SU-DHL-6 (cell line): ENCODE results near the gene SIRT5.

Experiments
- H2AFZ ChIP-seq: fragments of 200-600 bp; sonication (generic); 2 replicates; pipeline ENCODE4 v1.6.1; 2014; ENCODE audit warnings: low read depth, mild to moderate bottlenecking, moderate library complexity, mixed read lengths, antibody characterized with exemption, low read length; ENCODE audit not compliant: severe bottlenecking
- H3F3A ChIP-seq: fragments of 200-600 bp; shearing (Covaris generic); 2 replicates; pipeline ENCODE4 v1.6.0; 2016; ENCODE audit warnings: antibody characterized with exemption, mild to moderate bottlenecking; ENCODE audit not compliant: insufficient read depth
- H3K27ac ChIP-seq: fragments of 200-600 bp; sonication (generic); 2 replicates; pipeline ENCODE4 v1.5.1; 2016; ENCODE audit warnings: low read depth, mild to moderate bottlenecking, low read length, moderate library complexity, mixed read lengths
- H3K27me3 ChIP-seq: fragments of 200-600 bp; sonication (generic), shearing (Covaris generic); 2 replicates; pipeline ENCODE4 v1.6.0; 2014; ENCODE audit warnings: mild to moderate bottlenecking, low read length
- H3K36me3 ChIP-seq: fragments of 200-600 bp; sonication (generic); 2 replicates; pipeline ENCODE4 v1.6.1; 2014; ENCODE audit warnings: mild to moderate bottlenecking, low read length, mixed read lengths
- H3K4me2 ChIP-seq: fragments of 300-600, 200-600 bp; shearing (Covaris generic), sonication (generic); 2 replicates; pipeline ENCODE4 v1.6.0; 2014; ENCODE audit warnings: low read length, low read depth, mild to moderate bottlenecking; ENCODE audit not compliant: poor library complexity, severe bottlenecking
- H3K4me3 ChIP-seq: fragments of 200-600 bp; sonication (generic); 2 replicates; pipeline ENCODE4 v1.5.1; 2014; ENCODE audit warnings: antibody characterized with exemption, low read length, mild to moderate bottlenecking, mixed read lengths; ENCODE audit not compliant: insufficient read depth, poor library complexity, severe bottlenecking
- H3K79me2 ChIP-seq: fragments of 200-600 bp; sonication (generic); 2 replicates; pipeline ENCODE4 v1.6.1; 2014; ENCODE audit warnings: mild to moderate bottlenecking, low read length, moderate library complexity; ENCODE audit not compliant: insufficient read depth
- H3K9ac ChIP-seq: fragments of 200-600 bp; sonication (generic); 2 replicates; pipeline ENCODE4 v1.7.0; 2014; ENCODE audit warnings: mild to moderate bottlenecking, low read length
- H3K9me2 ChIP-seq: fragments of 200-600 bp; sonication (generic); replicated peaks from 2 replicates; pipeline ENCODE4 v1.6.1; 2014; ENCODE audit warnings: low read length; ENCODE audit not compliant: insufficient read depth
- H3K9me3 ChIP-seq: fragments of 200-600 bp; sonication (generic); 2 replicates; pipeline ENCODE4 v1.6.1; 2014; ENCODE audit warnings: low read length, mixed read lengths; ENCODE audit not compliant: insufficient read depth
- H4K20me1 ChIP-seq: fragments of 200-600 bp; sonication (generic); 2 replicates; pipeline ENCODE4 v1.6.1; 2014; ENCODE audit warnings: low read depth, mild to moderate bottlenecking, antibody characterized with exemption, low read length, moderate library complexity, mixed read lengths
- CTCF ChIP-seq: fragments of 200-600 bp; sonication (generic); IDR thresholded peaks from one replicate; pipeline ENCODE4 v1.5.1; 2017; ENCODE audit warnings: antibody characterized with exemption, mild to moderate bottlenecking, low read length, moderate library complexity; ENCODE audit not compliant: insufficient read depth, poor library complexity, severe bottlenecking
- EZH2phosphoT487 ChIP-seq: fragments of 200-600 bp; sonication (generic), shearing (Covaris generic); conservative IDR thresholded peaks from 2 replicates; pipeline ENCODE4 v1.6.1; 2018; ENCODE audit warnings: mild to moderate bottlenecking, antibody characterized with exemption, low read length, moderate library complexity, mixed read lengths

The SIRT5 gene

GRCh38 chr6:13528777-13529343, 45.5 kb upstream of the SIRT5 start:
- peaks cover 15% of the 10 kb centered on the region; the same call in 1 of the 2 replicates for H3F3A ChIP-seq
- no peaks in the 10 kb centered on the region for H4K20me1 ChIP-seq
- H3K36me3 ChIP-seq, result no peaks in the 10 kb centered on the region
- no peaks in the 10 kb centered on the region for H3K79me2 ChIP-seq
- no peak overlapping the region for H3K4me2 ChIP-seq
- no peak overlapping the region for H3K9ac ChIP-seq
- H3K9me3 ChIP-seq, result no peaks in the 10 kb centered on the region
- H3K9me2 ChIP-seq, result no peaks in the 10 kb centered on the region
- no peaks in the 10 kb centered on the region for H3K27me3 ChIP-seq
- H2AFZ ChIP-seq, result no peak overlapping the region
- no peak overlapping the region for H3K27ac ChIP-seq
- TF ChIP-seq CTCF, result no peak
- TF ChIP-seq EZH2phosphoT487, result no peak
- H3K4me3 ChIP-seq, result no peak overlapping the region

GRCh38 chr6:13531956-13532355, 42.4 kb upstream of the SIRT5 start:
- Histone ChIP-seq H3K27ac (no peak overlapping the region), H3K9me2 (no peaks in the 10 kb centered on the region), H3K4me2 (no peak overlapping the region), H3K4me3 (no peak overlapping the region), H3F3A (peaks cover 9% of the 10 kb centered on the region; the same call in 1 of the 2 replicates), H3K9ac (no peak overlapping the region), H3K9me3 (no peaks in the 10 kb centered on the region), H4K20me1 (no peaks in the 10 kb centered on the region), H3K27me3 (no peaks in the 10 kb centered on the region), H2AFZ (no peak overlapping the region), H3K79me2 (no peaks in the 10 kb centered on the region), H3K36me3 (no peaks in the 10 kb centered on the region)
- TF ChIP-seq EZH2phosphoT487 (no peak), CTCF (no peak)

GRCh38 chr6:13534536-13534935, 39.9 kb upstream of the SIRT5 start:
- Histone ChIP-seq H3K9me3 (no peaks in the 10 kb centered on the region), H4K20me1 (no peaks in the 10 kb centered on the region), H3K27me3 (no peaks in the 10 kb centered on the region), H3K79me2 (no peaks in the 10 kb centered on the region), H3K9me2 (no peaks in the 10 kb centered on the region), H3K9ac (no peak overlapping the region), H3K27ac (no peak overlapping the region), H3K36me3 (no peaks in the 10 kb centered on the region), H3K4me2 (no peak overlapping the region), H2AFZ (no peak overlapping the region), H3K4me3 (no peak overlapping the region), H3F3A (no peaks in the 10 kb centered on the region)
- TF ChIP-seq CTCF, result no peak
- no peak for TF ChIP-seq EZH2phosphoT487
